ENCODE results near the gene DES. TPM values are rescaled to one million over a fixed set of nuclear protein-coding genes. Genes with fewer than 3 reads are reported as not detected.

Gene DES
- total and polyA plus RNA-seq, 2 donors (not counting 3 experiments of a cell fraction or from before 2014, with no cell fraction given), result not detected

- Histone ChIP-seq H3K79me2 (ENCODE audit: control insufficient read depth, insufficient read depth, low read length) (no peaks in the 10 kb centered on the region), H3K9me3 (replicated peaks; ENCODE audit: control insufficient read depth, insufficient read depth, low read length) (no peaks in the 10 kb centered on the region), H4K20me1 (replicated peaks; ENCODE audit: control insufficient read depth, extremely low read depth, insufficient read depth, low read length) (no peaks in the 10 kb centered on the region), H3K9ac (replicated peaks; ENCODE audit: extremely low read depth, insufficient read depth, low read length) (no peak overlapping the region), H3K4me3 (replicated peaks in 1 of 3; ENCODE audit: insufficient read depth in 1 of 3, low read depth in 1 of 3, low read length in 3 of 3) (no peak overlapping the region), H3K27me3 (ENCODE audit: control insufficient read depth in 2 of 2, insufficient read depth in 2 of 2, low read length in 2 of 2) (peaks cover 30% of the 10 kb centered on the region in 2 experiments), H3K36me3 (ENCODE audit: control insufficient read depth in 2 of 2, extremely low read depth in 1 of 2, insufficient read depth in 2 of 2, low read length in 2 of 2) (no peaks in the 10 kb centered on the region), H3K27ac (ENCODE audit: insufficient read depth, low read depth, low read length) (no peak overlapping the region), H3K4me1 (ENCODE audit: control insufficient read depth, extremely low read depth, insufficient read depth, low read length) (no peaks in the 10 kb centered on the region), H3K4me2 (ENCODE audit: insufficient read depth, low read length) (no peak overlapping the region), H3K9me1 (replicated peaks; ENCODE audit: control insufficient read depth, extremely low read depth, insufficient read depth, low read length) (no peaks in the 10 kb centered on the region), H2AFZ (ENCODE audit: low read depth, low read length) (no peak overlapping the region)
- no TSS peak for BruUV-seq (replicated peaks)
- ChIA-PET POLR2A (interaction anchor here (0.7 kb wide), 1 partner anchor 14 kb away, joined by 5 read pairs; no protein-coding TSS in a partner anchor), CTCF (interaction anchor here (0.8 to 1.9 kb wide), 4 partner anchors 13 to 144 kb away, joined by 3 to 7 read pairs (median 5); no protein-coding TSS in a partner anchor)
- no peak for DNase-seq (ENCODE audit: low read depth, low spot score)
- intact Hi-C loops (cut with micrococcal nuclease), result no loop called here
- dilution Hi-C loops (cut with MboI; ENCODE audit: extremely low pct_ligation_motif_present, low sequenced_read_pairs), result no loop called here
- no peak for FAIRE-seq
- TF ChIP-seq CTCF (IDR thresholded peaks at IDR 0.05; ENCODE audit: extremely low read depth in 1 of 2, insufficient read depth in 1 of 2, low read depth in 1 of 2, low read length in 2 of 2), result no peak
- no peak for TF ChIP-seq JUN (IDR thresholded peaks at IDR 0.05; ENCODE audit: borderline replicate concordance, insufficient read depth, insufficient read length, low read depth)
- TF ChIP-seq MYC (IDR thresholded peaks at IDR 0.05; ENCODE audit: low read depth, low read length), result no peak
- no peak for TF ChIP-seq GATA2 (IDR thresholded peaks at IDR 0.05; ENCODE audit: insufficient read depth, insufficient read length, low read depth, low read length)
- no peak for TF ChIP-seq POLR2A (IDR thresholded peaks at IDR 0.05; ENCODE audit: low read depth, low read length)
Measured at GRCh38 chr2:219415580-219416234, 2.5 kb upstream of the DES start.

- no peak for TF ChIP-seq GATA2 (IDR thresholded peaks at IDR 0.05; ENCODE audit: insufficient read depth, insufficient read length, low read depth, low read length)
- no peak for TF ChIP-seq MAX (IDR thresholded peaks at IDR 0.05; ENCODE audit: insufficient read depth, insufficient read length)
- no peak for TF ChIP-seq FOS (IDR thresholded peaks at IDR 0.05; ENCODE audit: borderline replicate concordance, insufficient read depth, low read length)
- no peak for TF ChIP-seq MYC (IDR thresholded peaks at IDR 0.05; ENCODE audit: low read depth, low read length)
- no peak for TF ChIP-seq CTCF (IDR thresholded peaks at IDR 0.05; ENCODE audit: extremely low read depth in 1 of 2, insufficient read depth in 1 of 2, low read depth in 1 of 2, low read length in 2 of 2)
- TF ChIP-seq EZH2 (IDR thresholded peaks at IDR 0.05; ENCODE audit: borderline replicate concordance, low read depth, low read length, severe bottlenecking), result no peak
- no peak for TF ChIP-seq JUN (IDR thresholded peaks at IDR 0.05; ENCODE audit: borderline replicate concordance, insufficient read depth, insufficient read length, low read depth)
- TF ChIP-seq POLR2AphosphoS5 (IDR thresholded peaks at IDR 0.05; ENCODE audit: insufficient read depth, low read depth, low read length), result no peak
- TF ChIP-seq POLR2A (IDR thresholded peaks at IDR 0.05; ENCODE audit: low read depth, low read length), result no peak
- H3K27ac ChIP-seq (ENCODE audit: insufficient read depth, low read depth, low read length), result no peak overlapping the region
- no peaks in the 10 kb centered on the region for H3K4me1 ChIP-seq (ENCODE audit: control insufficient read depth, extremely low read depth, insufficient read depth, low read length)
- H3K4me2 ChIP-seq (ENCODE audit: insufficient read depth, low read length), result no peak overlapping the region
- ChIA-PET CTCF (interaction anchor here (0.8 to 1.9 kb wide), 6 partner anchors 11 to 143 kb away, joined by 3 to 7 read pairs (median 3); no protein-coding TSS in a partner anchor), POLR2A (no interaction called here)
- dilution Hi-C loops (cut with MboI; ENCODE audit: extremely low pct_ligation_motif_present, low sequenced_read_pairs) (no loop called here), intact Hi-C loops (cut with micrococcal nuclease) (no loop called here)
- DNase-seq (ENCODE audit: low read depth, low spot score), result no peak
- H3K4me3 ChIP-seq (replicated peaks in 1 of 3; ENCODE audit: insufficient read depth in 1 of 3, low read depth in 1 of 3, low read length in 3 of 3), result no peak overlapping the region
- no peak overlapping the region for H3K9ac ChIP-seq (replicated peaks; ENCODE audit: extremely low read depth, insufficient read depth, low read length)
- FAIRE-seq, result no peak
- no peaks in the 10 kb centered on the region for H3K79me2 ChIP-seq (ENCODE audit: control insufficient read depth, insufficient read depth, low read length)
- no peaks in the 10 kb centered on the region for H3K9me3 ChIP-seq (replicated peaks; ENCODE audit: control insufficient read depth, insufficient read depth, low read length)
- no peaks in the 10 kb centered on the region for H3K36me3 ChIP-seq (ENCODE audit: control insufficient read depth in 2 of 2, extremely low read depth in 1 of 2, insufficient read depth in 2 of 2, low read length in 2 of 2)
- BruUV-seq (replicated peaks), result no TSS peak
- no peaks in the 10 kb centered on the region for H3K9me1 ChIP-seq (replicated peaks; ENCODE audit: control insufficient read depth, extremely low read depth, insufficient read depth, low read length)
- H4K20me1 ChIP-seq (replicated peaks; ENCODE audit: control insufficient read depth, extremely low read depth, insufficient read depth, low read length), result no peaks in the 10 kb centered on the region
- peaks cover 30% of the 10 kb centered on the region in 2 experiments for H3K27me3 ChIP-seq (ENCODE audit: control insufficient read depth in 2 of 2, insufficient read depth in 2 of 2, low read length in 2 of 2)
- H2AFZ ChIP-seq (ENCODE audit: low read depth, low read length), result no peak overlapping the region
Measured at GRCh38 chr2:219416235-219416602, 2.0 kb upstream of the DES start.
